Sigmoid colon (tissue), 7 donors: ENCODE data around the gene STK39. TPM values are rescaled to one million over a fixed set of nuclear protein-coding genes. Genes with fewer than 3 reads are reported as not detected.

Experiments used
- DNase-seq: peaks from one replicate; pipeline ENCODE4 v3.0.0-alpha.2; 2019
- H3K27ac ChIP-seq, 4 donors: fragments of 200-600 bp; sonication (generic); one replicate each; pipeline ENCODE4 v1.5.1; 2016 to 2019; ENCODE audit warnings: mild to moderate bottlenecking in 1 of 4
- H3K27me3 ChIP-seq, 3 donors: fragments of 200-600 bp; sonication (generic); one replicate each; pipeline ENCODE4 v1.5.1; 2019; ENCODE audit warnings: mild to moderate bottlenecking in 1 of 3
- H3K36me3 ChIP-seq, 4 donors: fragments of 200-600 bp; sonication (generic); one replicate each; pipeline ENCODE4 v1.5.1; 2016 to 2019
- H3K4me1 ChIP-seq, 4 donors: fragments of 200-600 bp; sonication (generic); one replicate each; pipeline ENCODE4 v1.5.1; 2017 to 2019
- H3K4me3 ChIP-seq, 4 donors: fragments of 200-600 bp; sonication (generic); one replicate each; pipeline ENCODE4 v1.5.1; 2017 to 2019; ENCODE audit warnings: mild to moderate bottlenecking in 2 of 4, moderate library complexity in 1 of 4
- H3K9me3 ChIP-seq, 4 donors: fragments of 200-600 bp in 3 of 4; sonication (generic) in 3 of 4; one replicate each; pipeline versions ENCODE4 v1.5.1 to v1.6.1; 2013 to 2019
- CTCF ChIP-seq, 4 experiments: fragments of 450-650 bp in 3 of 4; fragments of 200-600 bp in 1 of 4; IDR thresholded peaks; one replicate each; pipeline ENCODE4 v1.5.1; 2016 to 2019; ENCODE audit warnings: antibody characterized with exemption in 4 of 4, mild to moderate bottlenecking in 3 of 4, moderate library complexity in 2 of 4
- EP300 ChIP-seq, 4 donors: sonication (generic); formaldehyde crosslinking; IDR thresholded peaks; one replicate each; pipeline ENCODE4 v1.6.1; 2017; ENCODE audit warnings: antibody characterized with exemption in 4 of 4
- POLR2A ChIP-seq, 2 donors: fragments of 450-650 bp; IDR thresholded peaks; one replicate each; pipeline ENCODE4 v1.6.1; 2016; ENCODE audit warnings: antibody characterized with exemption in 2 of 2, mild to moderate bottlenecking in 2 of 2, moderate library complexity in 2 of 2
- POLR2AphosphoS5 ChIP-seq, 4 donors: sonication (generic); formaldehyde crosslinking; IDR thresholded peaks; one replicate each; pipeline ENCODE4 v1.6.1; 2017; ENCODE audit warnings: antibody characterized with exemption in 4 of 4
- WGBS, 2 donors: extraction: QIAGEN DNeasy Blood & Tissue Kit; methylation state at CpG; one replicate each; pipeline ENCODE4 v1.1.7; 2013; 5-methylcytosine and 5-hydroxymethylcytosine counted together
- intact Hi-C: fragments of 100-400 bp; cut with DNase I; formaldehyde crosslinking; loops from one replicate; pipeline ENCODE4 v1.15.1; 2023
- polyA plus RNA-seq, 3 donors: library from polyadenylated mRNA; stranded (reverse); fragments of 200-250 nt; gene quantifications; one replicate each; pipeline ENCODE4 v1.2.3, GENCODE V29; 2013
- total RNA-seq, 4 donors: library from RNA; depleted of rRNA; stranded (reverse); fragments of >200 nt; gene quantifications; one replicate each; pipeline ENCODE4 v1.1.0, GENCODE V29; 2016
- donor health status: healthy with polysubstance abuse.
- donor health status: Bipolar disorder and iron deficiency.
- donor health status: healthy.

Gene STK39
- total and polyA plus RNA-seq, 7 donors, result 13.4 to 44.9 (median 24.1) TPM

- Histone ChIP-seq H3K9me3 (no peaks in the 10 kb centered on the region), H3K4me1 (no peaks in the 10 kb centered on the region), H3K27me3 (no peaks in the 10 kb centered on the region), H3K4me3 (no peak overlapping the region), H3K27ac (no peak overlapping the region), H3K36me3 (peaks cover 0 to 5% (median 2%) of the 10 kb centered on the region in 4 donors)
- TF ChIP-seq CTCF (IDR thresholded peaks at IDR 0.05) (no peak), EP300 (IDR thresholded peaks at IDR 0.05) (no peak), POLR2A (IDR thresholded peaks at IDR 0.05) (no peak), POLR2AphosphoS5 (IDR thresholded peaks at IDR 0.05) (no peak)
- 95 to 96% methylated on average over 3 of the region's 3 CpGs for WGBS, 2 donors
- intact Hi-C loops, result no loop called here
- no peak for DNase-seq
Observed at GRCh38 chr2:168105127-168105683, 142.2 kb downstream of the STK39 start.

- no peak for DNase-seq
- intact Hi-C loops, result no loop called here
- Histone ChIP-seq H3K9me3 (no peaks in the 10 kb centered on the region), H3K4me1 (no peaks in the 10 kb centered on the region), H3K4me3 (no peak overlapping the region), H3K27me3 (no peaks in the 10 kb centered on the region), H3K36me3 (no peaks in the 10 kb centered on the region), H3K27ac (no peak overlapping the region)
- WGBS, 2 donors, result 93 to 98% methylated on average over 5 of the region's 5 CpGs
- no peak for TF ChIP-seq POLR2AphosphoS5 (IDR thresholded peaks at IDR 0.05)
- no peak for TF ChIP-seq CTCF (IDR thresholded peaks at IDR 0.05)
- TF ChIP-seq POLR2A (IDR thresholded peaks at IDR 0.05), result no peak
- no peak for TF ChIP-seq EP300 (IDR thresholded peaks at IDR 0.05)
Observed at GRCh38 chr2:168097431-168097830, 150.0 kb downstream of the STK39 start.

- Histone ChIP-seq H3K4me3 (no peak overlapping the region), H3K4me1 (no peaks in the 10 kb centered on the region), H3K27me3 (no peaks in the 10 kb centered on the region), H3K27ac (no peak overlapping the region), H3K9me3 (no peaks in the 10 kb centered on the region), H3K36me3 (no peaks in the 10 kb centered on the region)
- 95 to 96% methylated on average over 3 of the region's 3 CpGs for WGBS, 2 donors
- TF ChIP-seq CTCF (IDR thresholded peaks at IDR 0.05) (no peak), POLR2AphosphoS5 (IDR thresholded peaks at IDR 0.05) (no peak), EP300 (IDR thresholded peaks at IDR 0.05) (no peak), POLR2A (IDR thresholded peaks at IDR 0.05) (no peak)
- intact Hi-C loops, result no loop called here
- DNase-seq, result no peak
Observed at GRCh38 chr2:168096158-168096557, 151.2 kb downstream of the STK39 start.

GRCh38 chr2:168091986-168092385 is 155.4 kb downstream of the STK39 start:
- whole genome bisulfite sequencing, 2 donors, result 82 to 91% methylated on average over 2 of the region's 2 CpGs
- Histone ChIP-seq H3K27ac (no peak overlapping the region), H3K27me3 (no peaks in the 10 kb centered on the region), H3K4me1 (peaks cover 0 to 10% (median 7%) of the 10 kb centered on the region in 4 donors), H3K4me3 (no peak overlapping the region), H3K9me3 (no peaks in the 10 kb centered on the region), H3K36me3 (no peaks in the 10 kb centered on the region)
- intact Hi-C loops, result no loop called here
- TF ChIP-seq POLR2AphosphoS5 (IDR thresholded peaks at IDR 0.05) (no peak), POLR2A (IDR thresholded peaks at IDR 0.05) (no peak), CTCF (IDR thresholded peaks at IDR 0.05) (no peak), EP300 (IDR thresholded peaks at IDR 0.05) (no peak)
- DNase-seq, result no peak
